Loucy (cell line): ENCODE measurements around the gene PSMG4.

Source experiments
- H2AFZ ChIP-seq: fragments of 200-600 bp; sonication (generic); 2 replicates; pipeline ENCODE4 v1.6.0; 2016; ENCODE audit warnings: antibody characterized with exemption, mild to moderate bottlenecking, low read length, moderate library complexity
- H3F3A ChIP-seq: fragments of 200-600 bp; 2 replicates; pipeline ENCODE4 v1.6.0; 2016; ENCODE audit warnings: antibody characterized with exemption, low read depth, mild to moderate bottlenecking
- H3K27me3 ChIP-seq: fragments of 200-600 bp; sonication (generic); 2 replicates; pipeline ENCODE4 v1.6.1; 2014; ENCODE audit warnings: low read length, mild to moderate bottlenecking; ENCODE audit not compliant: insufficient read depth, poor library complexity, severe bottlenecking
- H3K36me3 ChIP-seq: fragments of 200-600 bp; sonication (generic); 2 replicates; pipeline ENCODE4 v1.6.1; 2016; ENCODE audit warnings: low read length; ENCODE audit not compliant: insufficient read depth
- H3K4me1 ChIP-seq: fragments of 200-600 bp; sonication (generic); 2 replicates; pipeline ENCODE4 v1.5.1; 2014; ENCODE audit warnings: low read length, mild to moderate bottlenecking; ENCODE audit not compliant: insufficient read depth, poor library complexity, severe bottlenecking
- H3K4me2 ChIP-seq: fragments of 200-600 bp; sonication (generic); 2 replicates; pipeline ENCODE4 v1.6.0; 2014; ENCODE audit warnings: antibody characterized with exemption, low read length, low read depth, mild to moderate bottlenecking; ENCODE audit not compliant: poor library complexity, severe bottlenecking
- H3K4me3 ChIP-seq: fragments of 200-600 bp; sonication (generic); 2 replicates; pipeline ENCODE4 v1.5.1; 2014; ENCODE audit warnings: low read length, mild to moderate bottlenecking, mixed read lengths; ENCODE audit not compliant: poor library complexity, severe bottlenecking
- H3K79me2 ChIP-seq: fragments of 200-600 bp; sonication (generic); 2 replicates; pipeline ENCODE4 v1.6.1; 2014; ENCODE audit warnings: low read length; ENCODE audit not compliant: insufficient read depth
- H3K9ac ChIP-seq: fragments of 200-600 bp; sonication (generic); 2 replicates; pipeline ENCODE4 v1.6.0; 2014; ENCODE audit warnings: mild to moderate bottlenecking, low read depth, low read length, moderate library complexity; ENCODE audit not compliant: poor library complexity, severe bottlenecking
- H3K9me2 ChIP-seq: fragments of 200-600 bp; sonication (generic); replicated peaks from 2 replicates; pipeline ENCODE4 v1.6.1; 2016; ENCODE audit warnings: low read depth, low read length, mixed read lengths
- H3K9me3 ChIP-seq: fragments of 200-600 bp; sonication (generic); 2 replicates; pipeline ENCODE4 v1.6.1; 2014; ENCODE audit warnings: mild to moderate bottlenecking, antibody characterized with exemption, low read length, low read depth; ENCODE audit not compliant: insufficient read depth
- H4K20me1 ChIP-seq: fragments of 200-600 bp; sonication (generic); 2 replicates; pipeline ENCODE4 v1.6.0; 2014; ENCODE audit warnings: antibody characterized with exemption, low read length, mild to moderate bottlenecking; ENCODE audit not compliant: insufficient read depth, poor library complexity, severe bottlenecking
- EZH2phosphoT487 ChIP-seq: fragments of 200-600 bp; IDR thresholded peaks from 2 replicates; pipeline ENCODE4 v1.6.1; 2018; ENCODE audit warnings: antibody characterized with exemption, mild to moderate bottlenecking, moderate library complexity, borderline replicate concordance
- TF ChIP-seq, protein P1 (sequence below): fragments of 200-600 bp; sonication (generic); conservative IDR thresholded peaks from 2 replicates; pipeline ENCODE4 v1.5.1; 2014; ENCODE audit warnings: mild to moderate bottlenecking, antibody characterized with exemption, low read length

PSMG4 gene

DNA sequence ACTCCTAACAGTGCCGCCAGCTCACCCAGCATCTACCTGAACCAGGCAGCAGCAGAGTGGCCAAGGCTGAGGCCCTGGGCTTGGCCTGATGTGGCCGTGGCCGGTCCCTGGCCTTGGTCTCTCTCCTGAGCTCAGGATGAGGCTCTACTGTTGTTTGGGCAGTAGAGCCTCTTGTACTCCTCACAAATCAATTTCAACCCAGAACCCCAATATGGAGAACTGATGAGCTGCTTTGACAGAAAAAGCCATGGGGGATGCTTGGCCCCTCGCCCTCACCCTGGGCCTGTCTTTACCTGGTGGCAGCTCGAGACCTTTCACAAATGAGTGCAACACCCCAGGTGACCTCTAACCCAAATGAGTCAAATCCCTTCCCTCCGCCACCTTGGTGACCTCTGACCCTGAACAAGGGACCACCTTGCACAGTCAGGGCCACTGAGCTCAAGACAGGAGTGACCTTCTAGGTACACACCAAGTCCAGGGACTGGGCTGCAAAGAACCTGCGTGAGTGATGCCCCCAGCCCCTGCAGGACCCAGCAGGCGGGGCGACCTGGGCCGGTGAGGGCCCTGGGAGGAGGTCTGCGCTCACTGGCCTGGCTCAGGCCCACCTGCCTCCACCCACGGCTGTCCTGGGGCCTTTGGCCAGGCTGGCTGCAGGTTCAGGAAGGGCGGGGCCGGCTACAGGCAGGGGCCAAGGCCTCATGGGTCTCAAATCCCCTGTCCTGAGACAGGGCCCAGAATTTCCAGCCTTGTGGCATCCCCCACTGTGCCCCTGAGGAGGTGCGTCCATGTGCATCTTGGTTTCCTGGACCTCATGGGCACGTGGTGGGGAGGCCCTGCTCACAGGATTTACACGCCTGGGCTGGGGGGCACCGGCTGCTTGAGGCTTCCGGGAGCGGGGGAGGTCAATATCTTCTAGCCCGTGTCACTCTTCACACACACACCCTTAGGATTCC is 30.2 kb downstream of the PSMG4 start:
- no peak overlapping the region for H3K4me2 ChIP-seq
- H2AFZ ChIP-seq, result no peak overlapping the region
- no peaks in the 10 kb centered on the region for H3K9me3 ChIP-seq
- TF ChIP-seq, protein P1, sequence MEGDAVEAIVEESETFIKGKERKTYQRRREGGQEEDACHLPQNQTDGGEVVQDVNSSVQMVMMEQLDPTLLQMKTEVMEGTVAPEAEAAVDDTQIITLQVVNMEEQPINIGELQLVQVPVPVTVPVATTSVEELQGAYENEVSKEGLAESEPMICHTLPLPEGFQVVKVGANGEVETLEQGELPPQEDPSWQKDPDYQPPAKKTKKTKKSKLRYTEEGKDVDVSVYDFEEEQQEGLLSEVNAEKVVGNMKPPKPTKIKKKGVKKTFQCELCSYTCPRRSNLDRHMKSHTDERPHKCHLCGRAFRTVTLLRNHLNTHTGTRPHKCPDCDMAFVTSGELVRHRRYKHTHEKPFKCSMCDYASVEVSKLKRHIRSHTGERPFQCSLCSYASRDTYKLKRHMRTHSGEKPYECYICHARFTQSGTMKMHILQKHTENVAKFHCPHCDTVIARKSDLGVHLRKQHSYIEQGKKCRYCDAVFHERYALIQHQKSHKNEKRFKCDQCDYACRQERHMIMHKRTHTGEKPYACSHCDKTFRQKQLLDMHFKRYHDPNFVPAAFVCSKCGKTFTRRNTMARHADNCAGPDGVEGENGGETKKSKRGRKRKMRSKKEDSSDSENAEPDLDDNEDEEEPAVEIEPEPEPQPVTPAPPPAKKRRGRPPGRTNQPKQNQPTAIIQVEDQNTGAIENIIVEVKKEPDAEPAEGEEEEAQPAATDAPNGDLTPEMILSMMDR, result no peak
- no peaks in the 10 kb centered on the region for H3K79me2 ChIP-seq
- no peak overlapping the region for H3K4me3 ChIP-seq
- no peaks in the 10 kb centered on the region for H4K20me1 ChIP-seq
- H3F3A ChIP-seq, result no peaks in the 10 kb centered on the region
- no peak overlapping the region for H3K9ac ChIP-seq
- H3K36me3 ChIP-seq, result no peaks in the 10 kb centered on the region
- no peaks in the 10 kb centered on the region for H3K9me2 ChIP-seq
- H3K27me3 ChIP-seq, result no peaks in the 10 kb centered on the region
- H3K4me1 ChIP-seq, result peaks cover 9% of the 10 kb centered on the region

DNA sequence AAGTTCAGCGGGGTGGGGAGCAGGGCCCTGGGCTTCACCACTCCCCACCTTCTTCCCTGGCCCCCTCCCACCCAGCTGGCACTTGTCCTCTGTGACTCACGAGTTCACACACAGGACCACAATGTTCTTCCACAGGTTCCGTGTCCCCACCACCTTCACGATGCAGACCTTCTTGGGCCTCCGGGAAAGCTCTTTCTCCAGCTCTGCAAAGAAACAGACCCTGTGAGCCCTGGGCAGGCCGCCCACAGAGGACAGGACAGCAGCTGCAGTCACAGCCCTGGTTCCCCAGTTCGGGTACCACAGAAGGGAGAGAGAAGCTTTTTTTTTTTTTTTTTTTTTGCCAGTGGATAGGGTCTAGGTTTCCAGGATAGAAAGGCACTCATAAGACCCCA is 30.9 kb downstream of the PSMG4 start:
- Histone ChIP-seq H3K4me3 (no peak overlapping the region), H4K20me1 (no peaks in the 10 kb centered on the region), H2AFZ (no peak overlapping the region), H3K36me3 (no peaks in the 10 kb centered on the region), H3K27me3 (no peaks in the 10 kb centered on the region), H3F3A (no peaks in the 10 kb centered on the region), H3K4me2 (no peak overlapping the region), H3K4me1 (peaks cover 3% of the 10 kb centered on the region), H3K79me2 (no peaks in the 10 kb centered on the region), H3K9me2 (no peaks in the 10 kb centered on the region), H3K9ac (no peak overlapping the region), H3K9me3 (no peaks in the 10 kb centered on the region)
- TF ChIP-seq, protein P1, result no peak
- no peak for TF ChIP-seq EZH2phosphoT487

DNA sequence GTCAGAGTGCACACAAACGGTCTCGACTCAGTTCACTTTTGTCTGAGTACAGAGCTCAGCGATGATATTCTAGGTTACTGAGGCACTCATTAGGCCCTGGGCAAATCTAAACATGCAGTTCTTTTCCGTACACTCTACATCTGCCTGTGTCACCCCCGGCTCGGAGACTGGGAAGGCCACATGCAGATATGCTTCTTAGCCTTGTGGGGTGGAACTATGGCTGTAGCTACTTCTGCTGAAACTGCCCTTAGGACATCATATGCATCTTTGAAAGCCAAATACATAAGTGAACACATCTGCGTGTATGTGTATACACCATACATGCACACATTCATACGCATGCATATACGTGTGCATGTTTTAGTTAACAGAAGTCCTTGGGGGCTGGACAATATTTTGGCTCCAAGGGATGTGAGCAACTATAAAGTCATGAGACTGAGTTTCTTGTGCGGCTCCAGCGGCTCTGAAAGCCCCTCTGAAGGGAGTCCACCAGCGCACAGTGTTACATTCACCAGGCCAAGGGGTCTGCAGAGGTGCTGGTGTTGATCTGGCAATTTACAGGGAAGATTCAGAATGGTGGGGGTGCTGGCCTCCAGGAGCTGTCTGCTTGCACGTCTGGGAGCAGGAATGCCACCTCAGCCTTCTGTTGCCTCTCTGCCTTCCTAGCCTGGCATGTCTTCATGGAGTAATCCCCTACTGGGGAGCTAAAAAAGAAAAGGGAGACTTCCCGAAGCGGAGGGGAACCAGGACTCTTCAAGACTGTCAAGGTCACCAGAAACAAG is 31.6 kb downstream of the PSMG4 start:
- H3K79me2 ChIP-seq, result no peaks in the 10 kb centered on the region
- H3K4me2 ChIP-seq, result no peak overlapping the region
- H4K20me1 ChIP-seq, result no peaks in the 10 kb centered on the region
- H3K27me3 ChIP-seq, result no peaks in the 10 kb centered on the region
- H3K4me3 ChIP-seq, result no peak overlapping the region
- H3K9me2 ChIP-seq, result no peaks in the 10 kb centered on the region
- TF ChIP-seq, protein P1, result no peak
- no peak for TF ChIP-seq EZH2phosphoT487
- no peak overlapping the region for H2AFZ ChIP-seq
- H3K4me1 ChIP-seq, result no peaks in the 10 kb centered on the region
- H3K36me3 ChIP-seq, result no peaks in the 10 kb centered on the region
- H3K9ac ChIP-seq, result no peak overlapping the region
- no peaks in the 10 kb centered on the region for H3F3A ChIP-seq
- H3K9me3 ChIP-seq, result no peaks in the 10 kb centered on the region
